Lung (tissue), 12 donors: ENCODE results near the gene PITPNB. TPM values are rescaled to one million over a fixed set of nuclear protein-coding genes. Genes with fewer than 3 reads are reported as not detected.

Source experiments
- ATAC-seq: fragments of 200-7000 bp; cut with Tn5 transposase; one replicate; pipeline ENCODE4 v1.9.1; 2020; ENCODE audit warnings: moderate number of reproducible peaks; ENCODE audit not compliant: insufficient read depth, low FRiP score
- DNase-seq, 3 donors: peaks; one replicate each; pipeline ENCODE4 v3.0.0-alpha.2; 2013 to 2017
- H3K27ac ChIP-seq, 2 donors: one replicate each; pipeline ENCODE4 v1.5.1; 2013; ENCODE audit warnings: mild to moderate bottlenecking in 2 of 2, moderate library complexity in 2 of 2, control low read depth in 1 of 2, inconsistent platforms in 1 of 2, low read depth in 1 of 2, low read length in 1 of 2
- H3K27me3 ChIP-seq, 3 donors: one replicate each; pipeline ENCODE4 v1.5.1; 2013; ENCODE audit warnings: low read length in 2 of 3; ENCODE audit not compliant: control insufficient read depth in 3 of 3, insufficient read depth in 3 of 3
- H3K36me3 ChIP-seq, 4 donors: one replicate each; pipeline ENCODE4 v1.5.1; 2013; ENCODE audit warnings: low read length in 4 of 4, mild to moderate bottlenecking in 1 of 4, moderate library complexity in 1 of 4; ENCODE audit not compliant: control insufficient read depth in 4 of 4, insufficient read depth in 4 of 4
- H3K4me1 ChIP-seq, 5 donors: one replicate each; pipeline ENCODE4 v1.5.1; 2013; ENCODE audit warnings: low read length in 5 of 5, mild to moderate bottlenecking in 2 of 5, moderate library complexity in 1 of 5; ENCODE audit not compliant: control insufficient read depth in 5 of 5, insufficient read depth in 5 of 5
- H3K4me3 ChIP-seq: one replicate; pipeline ENCODE4 v1.5.1; 2013; ENCODE audit warnings: mild to moderate bottlenecking, control low read depth, moderate library complexity
- H3K9ac ChIP-seq, 2 donors: one replicate each; pipeline ENCODE4 v1.5.1; 2013; ENCODE audit warnings: low read length in 2 of 2, control low read depth in 1 of 2; ENCODE audit not compliant: insufficient read depth in 1 of 2
- H3K9me3 ChIP-seq, 4 donors: one replicate each; pipeline ENCODE4 v1.5.1; 2013; ENCODE audit warnings: low read length in 3 of 4, mild to moderate bottlenecking in 1 of 4, moderate library complexity in 1 of 4; ENCODE audit not compliant: control insufficient read depth in 4 of 4, insufficient read depth in 3 of 4
- WGBS, 2 donors: extraction: QIAGEN DNeasy Blood & Tissue Kit; methylation state at CpG; one replicate each; pipeline ENCODE4 v1.1.7; 2013; 5-methylcytosine and 5-hydroxymethylcytosine counted together
- polyA plus RNA-seq, 2 donors: library from polyadenylated mRNA; stranded (reverse); fragments of 200-250 nt; gene quantifications; one replicate each; pipeline ENCODE4 v1.2.1, GENCODE V29; 2013
- total RNA-seq, 2 donors: library from RNA; depleted of rRNA in 1 of 2; stranded (reverse); fragments of >200 nt in 1 of 2; gene quantifications; one replicate each; pipeline ENCODE4 v1.2.1, GENCODE V29; 2014 to 2021
- TF ChIP-seq, protein P1 (sequence below): IDR thresholded peaks from 2 replicates; pipeline ENCODE4 v1.5.1; 2012; ENCODE audit warnings: mild to moderate bottlenecking; ENCODE audit errors: control extremely low read depth, extremely low read depth
- donor health status: control.
- donor health status: control.
- donor health status: Bipolar disorder and iron deficiency.
- donor health status: healthy.
- donor health status: DM: yes; HTN: yes; CAD: no.

Gene PITPNB
- total and polyA plus RNA-seq, 4 donors, result 19.2 to 73.5 (median 37.5) TPM

DNA sequence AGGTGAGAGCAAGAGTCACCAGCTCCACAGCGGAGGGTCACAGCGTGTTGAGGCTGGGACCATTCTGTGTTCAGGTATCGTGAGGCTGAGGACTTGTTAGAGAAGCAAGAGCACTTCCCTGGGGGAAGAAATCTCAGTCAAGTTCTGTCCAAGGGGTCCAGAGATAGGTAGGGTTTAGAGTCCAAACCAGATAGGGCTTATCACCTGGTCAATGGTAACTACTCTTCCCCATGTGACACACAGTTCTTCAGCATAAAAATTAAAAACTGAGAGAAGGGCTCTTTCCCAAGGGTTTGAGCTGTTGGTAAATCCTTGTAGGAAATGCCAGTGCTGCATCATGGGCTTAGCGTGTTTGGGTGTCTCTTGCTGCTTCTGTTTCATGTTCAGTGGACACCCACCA lies 62.7 kb downstream of the PITPNB start:
- peaks cover 2 to 25% (median 8%) of the 10 kb centered on the region in 5 donors for H3K4me1 ChIP-seq
- no peak overlapping the region for H3K4me3 ChIP-seq
- H3K36me3 ChIP-seq, result peaks cover 33 to 63% (median 35%) of the 10 kb centered on the region in 4 donors
- H3K27me3 ChIP-seq, result no peaks in the 10 kb centered on the region
- ATAC-seq (no peak), DNase-seq (no peak)
- H3K9ac ChIP-seq, result no peak overlapping the region
- TF ChIP-seq, protein P1, sequence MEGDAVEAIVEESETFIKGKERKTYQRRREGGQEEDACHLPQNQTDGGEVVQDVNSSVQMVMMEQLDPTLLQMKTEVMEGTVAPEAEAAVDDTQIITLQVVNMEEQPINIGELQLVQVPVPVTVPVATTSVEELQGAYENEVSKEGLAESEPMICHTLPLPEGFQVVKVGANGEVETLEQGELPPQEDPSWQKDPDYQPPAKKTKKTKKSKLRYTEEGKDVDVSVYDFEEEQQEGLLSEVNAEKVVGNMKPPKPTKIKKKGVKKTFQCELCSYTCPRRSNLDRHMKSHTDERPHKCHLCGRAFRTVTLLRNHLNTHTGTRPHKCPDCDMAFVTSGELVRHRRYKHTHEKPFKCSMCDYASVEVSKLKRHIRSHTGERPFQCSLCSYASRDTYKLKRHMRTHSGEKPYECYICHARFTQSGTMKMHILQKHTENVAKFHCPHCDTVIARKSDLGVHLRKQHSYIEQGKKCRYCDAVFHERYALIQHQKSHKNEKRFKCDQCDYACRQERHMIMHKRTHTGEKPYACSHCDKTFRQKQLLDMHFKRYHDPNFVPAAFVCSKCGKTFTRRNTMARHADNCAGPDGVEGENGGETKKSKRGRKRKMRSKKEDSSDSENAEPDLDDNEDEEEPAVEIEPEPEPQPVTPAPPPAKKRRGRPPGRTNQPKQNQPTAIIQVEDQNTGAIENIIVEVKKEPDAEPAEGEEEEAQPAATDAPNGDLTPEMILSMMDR, result no peak
- no peaks in the 10 kb centered on the region for H3K9me3 ChIP-seq
- 97 to 98% methylated on average over 4 of the region's 4 CpGs for WGBS, 2 donors
- H3K27ac ChIP-seq, result no peak overlapping the region

DNA sequence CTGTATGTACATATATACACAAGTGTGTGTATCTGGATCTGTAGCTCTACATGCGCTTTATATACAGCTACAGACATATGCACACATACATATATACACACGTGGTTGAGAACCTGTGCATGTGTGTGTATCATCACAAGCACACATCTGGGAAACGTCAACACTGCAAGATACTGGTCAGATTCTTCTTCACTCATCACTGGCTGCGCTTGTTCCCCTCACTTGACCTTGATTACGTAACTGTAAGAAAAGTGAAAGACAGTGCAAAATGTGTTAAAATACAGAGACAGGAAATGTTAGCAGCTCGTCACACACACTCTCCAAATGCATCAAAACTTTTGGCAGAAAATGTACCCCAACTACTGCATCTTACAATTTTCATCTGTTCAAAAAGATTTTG lies 65.6 kb downstream of the PITPNB start:
- Histone ChIP-seq H3K9ac (no peak overlapping the region), H3K4me1 (peaks cover 9 to 23% (median 17%) of the 10 kb centered on the region in 5 donors), H3K27ac (no peak overlapping the region), H3K36me3 (peaks cover 25 to 66% (median 39%) of the 10 kb centered on the region in 4 donors), H3K27me3 (no peaks in the 10 kb centered on the region), H3K9me3 (no peaks in the 10 kb centered on the region), H3K4me3 (no peak overlapping the region)
- DNase-seq (peak in 1 of 3 donors; percentile 57), ATAC-seq (no peak)
- 50 to 61% methylated on average over 6 of the region's 6 CpGs for WGBS, 2 donors
- TF ChIP-seq, protein P1, result no peak

DNA sequence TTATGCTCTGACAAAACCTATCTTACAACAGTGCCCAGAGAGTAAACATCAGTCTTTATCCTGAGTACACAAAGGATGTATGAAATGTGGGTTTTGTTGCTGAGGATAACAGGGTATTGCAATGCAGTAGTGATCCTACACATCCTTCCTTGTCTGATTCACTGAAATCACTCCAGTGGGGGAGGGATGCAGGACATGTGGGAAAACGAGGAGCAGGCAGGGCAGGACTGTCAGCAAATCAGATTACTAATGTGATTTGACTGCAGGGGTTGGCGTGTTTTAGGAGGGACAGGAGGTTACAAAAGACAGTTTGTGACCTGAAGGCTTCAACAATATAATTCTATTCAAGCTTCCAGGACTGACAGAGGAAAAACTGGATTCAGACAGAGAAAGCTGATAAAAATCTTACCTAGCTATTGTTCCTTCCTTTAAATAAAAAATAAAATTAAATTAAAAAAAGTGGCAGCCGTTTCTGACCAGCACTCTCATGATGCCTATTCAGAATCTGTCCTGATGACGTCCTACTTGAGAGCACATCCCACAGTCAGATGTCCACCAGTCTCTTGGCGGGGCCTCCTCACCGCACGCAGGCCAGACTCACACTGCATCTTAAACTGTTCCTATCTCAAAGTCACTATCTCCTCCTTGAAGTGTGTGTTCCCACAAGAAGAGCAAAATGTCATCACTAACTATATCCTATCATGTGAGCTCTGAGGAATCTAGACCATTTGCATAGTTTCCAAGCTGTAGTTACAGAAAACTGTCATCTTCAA lies 66.9 kb downstream of the PITPNB start:
- H3K27ac ChIP-seq, result no peak overlapping the region
- H3K4me3 ChIP-seq, result no peak overlapping the region
- WGBS, 2 donors, result 89% methylated on average over 7 of the region's 7 CpGs
- TF ChIP-seq, protein P1, result no peak
- H3K27me3 ChIP-seq, result no peaks in the 10 kb centered on the region
- ATAC-seq (no peak), DNase-seq (no peak)
- H3K9me3 ChIP-seq, result no peaks in the 10 kb centered on the region
- peaks cover 15 to 56% (median 37%) of the 10 kb centered on the region in 4 donors for H3K36me3 ChIP-seq
- H3K9ac ChIP-seq, result no peak overlapping the region
- H3K4me1 ChIP-seq, result peaks cover 9 to 23% (median 17%) of the 10 kb centered on the region in 5 donors
